Panc1 (cell line): ENCODE data around the gene MRPL10. TPM values are rescaled to one million over a fixed set of nuclear protein-coding genes. Genes with fewer than 3 reads are reported as not detected.

Experiments
- ATAC-seq: fragments of 200-7000 bp; cut with Tn5 transposase; 2 replicates; pipeline ENCODE4 v1.9.1; 2020; ENCODE audit warnings: mild to moderate bottlenecking, moderate library complexity
- BruUV-seq: library from RNA; stranded (reverse); fragments of 400-500 nt; replicated peaks from 2 replicates; lab custom pipeline; 2021; lab: Mats Ljungman, UMichigan
- CTCF ChIA-PET: fragments of 300-600 bp; sonication (Branson Sonifier 250); formaldehyde crosslinking; loops from one replicate; lab custom pipeline; 2022; ENCODE audit warnings: antibody characterized with exemption; lab: Charles Lee
- POLR2A ChIA-PET: fragments of 300-600 bp; sonication (Branson Sonifier 250); formaldehyde crosslinking; loops from one replicate; lab custom pipeline; 2022; ENCODE audit warnings: antibody characterized with exemption; lab: Charles Lee
- DNase-seq: peaks from one replicate; pipeline ENCODE4 v3.0.0-alpha.2; 2010; ENCODE audit warnings: low read depth, low spot score
- H3K27ac ChIP-seq: 2 replicates; pipeline ENCODE4 v1.5.1; 2011; ENCODE audit warnings: mild to moderate bottlenecking, low read length, inconsistent platforms
- H3K27me3 ChIP-seq: fragments of 200-500 bp; sonication (Bioruptor generic); 2 replicates; pipeline ENCODE4 v1.6.0; 2014; ENCODE audit warnings: low read length, inconsistent platforms; ENCODE audit not compliant: control insufficient read depth, insufficient read depth
- H3K36me3 ChIP-seq: fragments of 200-500 bp; sonication (Bioruptor generic); 2 replicates; pipeline ENCODE4 v1.5.1; 2014; ENCODE audit warnings: inconsistent platforms, mild to moderate bottlenecking, low read length, moderate library complexity; ENCODE audit not compliant: control insufficient read depth, insufficient read depth
- H3K4me1 ChIP-seq: 2 replicates; pipeline ENCODE4 v1.5.1; 2011; ENCODE audit warnings: inconsistent platforms, mild to moderate bottlenecking, low read length, moderate library complexity; ENCODE audit not compliant: control insufficient read depth, insufficient read depth
- H3K4me3 ChIP-seq, 2 experiments: 2 replicates each; pipeline ENCODE4 v1.5.1; 2011 to 2012; ENCODE audit warnings: low read depth in 2 of 2, low read length in 2 of 2, mild to moderate bottlenecking in 2 of 2, inconsistent platforms in 1 of 2, moderate library complexity in 1 of 2
- H3K9me3 ChIP-seq: fragments of 200-500 bp; sonication (Bioruptor generic); 2 replicates; pipeline ENCODE4 v1.5.1; 2014; ENCODE audit warnings: low read depth, mild to moderate bottlenecking, inconsistent platforms, low read length, moderate library complexity; ENCODE audit not compliant: control insufficient read depth, insufficient read depth
- CTCF ChIP-seq: fragments of 450-650 bp; IDR thresholded peaks from 2 replicates; pipeline ENCODE4 v1.5.1; 2017; ENCODE audit warnings: mild to moderate bottlenecking
- POLR2AphosphoS5 ChIP-seq: IDR thresholded peaks from 2 replicates; pipeline ENCODE4 v1.6.1; 2012; ENCODE audit warnings: mild to moderate bottlenecking, low read depth, low read length, moderate library complexity
- REST ChIP-seq, 2 experiments: IDR thresholded peaks; 2 replicates each; pipeline ENCODE4 v1.6.1; 2011 to 2012; ENCODE audit warnings: low read depth in 2 of 2, control low read depth in 1 of 2, low read length in 1 of 2, mild to moderate bottlenecking in 1 of 2, moderate library complexity in 1 of 2; ENCODE audit not compliant: insufficient read depth in 1 of 2
- SIN3A ChIP-seq: IDR thresholded peaks from 2 replicates; pipeline ENCODE4 v1.6.1; 2012; ENCODE audit warnings: low read depth, mild to moderate bottlenecking, low read length, moderate library complexity, borderline replicate concordance; ENCODE audit not compliant: insufficient read depth
- TCF7L2 ChIP-seq: IDR thresholded peaks from 2 replicates; pipeline ENCODE4 v1.6.1; 2011; ENCODE audit warnings: mild to moderate bottlenecking, low read depth, low read length, inconsistent platforms
- in situ Hi-C: cut with HindIII; loops from 2 replicates; pipeline ENCODE4 v1.10.0; 2016; ENCODE audit warnings: low sequenced_read_pairs, low pct_unique_long_range_greater_than_20kb
- intact Hi-C: fragments of 100-400 bp; cut with micrococcal nuclease; formaldehyde crosslinking; loops from one replicate; pipeline ENCODE4 v1.10.0; 2022; ENCODE audit not compliant: unreplicated experiment
- total RNA-seq: library from RNA; stranded (reverse); gene quantifications from one replicate; pipeline ENCODE4 v1.2.1, GENCODE V29; 2021; ENCODE audit not compliant: unreplicated experiment

MRPL10 gene
- total RNA-seq, 1 experiment from 2014 or later, result 41.9 TPM

- in situ Hi-C loops, result no loop called here
- H3K36me3 ChIP-seq, result no peaks in the 10 kb centered on the region
- TF ChIP-seq CTCF (no peak), REST (IDR thresholded peaks at IDR 0.05; ENCODE audit: insufficient read depth in 1 of 2, low read depth in 2 of 2, low read length in 1 of 2) (no peak), POLR2AphosphoS5 (no peak), SIN3A (no peak), TCF7L2 (no peak)
- ATAC-seq (no peak), DNase-seq (no peak)
- peaks cover 22% of the 10 kb centered on the region for H3K27me3 ChIP-seq
- POLR2A ChIA-PET, result no interaction called here
- BruUV-seq, result no TSS peak
- H3K4me1 ChIP-seq, result no peaks in the 10 kb centered on the region
- no peaks in the 10 kb centered on the region for H3K9me3 ChIP-seq
- intact Hi-C loops, result no loop called here
- H3K4me3 ChIP-seq, result no peak overlapping the region
- H3K27ac ChIP-seq, result no peak overlapping the region
- CTCF ChIA-PET, result no interaction called here
These were observed 25.5 kb upstream of the MRPL10 start for GRCh38 chr17:47856830-47857229.

GRCh38 chr17:47855737-47856136 is 24.4 kb upstream of the MRPL10 start:
- DNase-seq (no peak), ATAC-seq (no peak)
- TF ChIP-seq TCF7L2 (no peak), CTCF (no peak), POLR2AphosphoS5 (no peak), REST (IDR thresholded peaks at IDR 0.05; ENCODE audit: insufficient read depth in 1 of 2, low read depth in 2 of 2, low read length in 1 of 2) (no peak), SIN3A (no peak)
- H3K27me3 ChIP-seq, result peaks cover 22% of the 10 kb centered on the region
- no TSS peak for BruUV-seq
- ChIA-PET CTCF (no interaction called here), POLR2A (interaction anchor here (0.6 kb wide), 1 partner anchor 201 kb away, joined by 9 read pairs; no protein-coding TSS in a partner anchor)
- peaks cover under 1% of the 10 kb centered on the region; the same call in 1 of the 2 replicates for H3K4me1 ChIP-seq
- in situ Hi-C loops (no loop called here), intact Hi-C loops (no loop called here)
- H3K4me3 ChIP-seq, result no peak overlapping the region
- no peak overlapping the region for H3K27ac ChIP-seq
- H3K9me3 ChIP-seq, result no peaks in the 10 kb centered on the region
- H3K36me3 ChIP-seq, result no peaks in the 10 kb centered on the region
